Right renal cortex interstitium (tissue), 3 donors: Measurements from ENCODE around the gene C19orf44. TPM values are rescaled to one million over a fixed set of nuclear protein-coding genes. Genes with fewer than 3 reads are reported as not detected.
"Not testable (repeated sequence)": the region's sequence is repeated elsewhere in the genome, so short reads cannot be mapped to it uniquely, and the experiment has no call there.

ENCODE experiments used
- DNase-seq, 3 donors: peaks; one replicate each; pipeline ENCODE4 v3.0.0-alpha.2; 2013; ENCODE audit warnings: low read depth in 3 of 3, low spot score in 2 of 3
- polyA plus RNA-seq, 3 donors: library from polyadenylated mRNA; unstranded; fragments of 120-200 nt; gene quantifications; one replicate each; pipeline ENCODE4 v1.2.1, GENCODE V29; 2013; ENCODE audit not compliant: insufficient read length in 3 of 3

Gene C19orf44
- polyA plus RNA-seq = 10 to 100 TPM; 10.9 to 14.9 (median 13.3) TPM

DNA sequence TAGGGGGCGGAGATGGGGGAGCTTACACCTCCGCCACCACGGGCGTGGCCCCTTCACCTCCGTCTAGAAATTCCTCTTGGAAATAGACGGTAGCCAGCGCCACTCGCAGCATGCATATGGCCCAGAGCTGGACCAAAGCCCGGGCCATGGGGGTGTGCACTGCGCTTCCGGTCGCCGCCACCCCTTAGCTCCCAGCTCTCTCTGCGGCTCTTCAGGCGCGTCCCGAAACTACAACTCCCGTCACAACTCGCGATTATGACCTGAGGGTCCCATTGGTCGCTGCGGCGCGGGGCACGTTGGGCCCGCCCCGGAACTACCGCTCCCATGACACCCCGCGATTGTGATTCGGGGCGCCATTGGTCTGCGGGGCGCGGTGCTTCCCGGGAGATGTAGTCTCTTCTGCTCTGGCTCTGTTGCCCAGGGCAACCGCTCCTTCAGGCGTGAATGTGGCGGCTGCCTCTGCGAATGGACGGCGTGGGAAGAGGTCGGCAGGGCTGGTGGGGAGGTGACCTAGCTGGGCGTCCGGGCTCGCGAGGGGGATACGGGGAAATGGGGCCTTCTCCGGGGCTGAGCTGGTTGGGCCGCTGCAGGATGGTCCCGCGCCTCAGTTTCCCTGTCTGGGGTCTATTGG, at the start of gene C19orf44, which contains the start of gene CALR3:
TSS of gene C19orf44 (plus strand) at position 413 of the 631 bp plus-strand sequence. CDS start 4,399 bp downstream, outside the sequence.
TSS of gene CALR3 (minus strand) at position 186 of the 631 bp plus-strand sequence. CDS start at position 148, 38 bp downstream.
- DNase-seq = peak; percentile 90 to 98 (median 94)

DNA sequence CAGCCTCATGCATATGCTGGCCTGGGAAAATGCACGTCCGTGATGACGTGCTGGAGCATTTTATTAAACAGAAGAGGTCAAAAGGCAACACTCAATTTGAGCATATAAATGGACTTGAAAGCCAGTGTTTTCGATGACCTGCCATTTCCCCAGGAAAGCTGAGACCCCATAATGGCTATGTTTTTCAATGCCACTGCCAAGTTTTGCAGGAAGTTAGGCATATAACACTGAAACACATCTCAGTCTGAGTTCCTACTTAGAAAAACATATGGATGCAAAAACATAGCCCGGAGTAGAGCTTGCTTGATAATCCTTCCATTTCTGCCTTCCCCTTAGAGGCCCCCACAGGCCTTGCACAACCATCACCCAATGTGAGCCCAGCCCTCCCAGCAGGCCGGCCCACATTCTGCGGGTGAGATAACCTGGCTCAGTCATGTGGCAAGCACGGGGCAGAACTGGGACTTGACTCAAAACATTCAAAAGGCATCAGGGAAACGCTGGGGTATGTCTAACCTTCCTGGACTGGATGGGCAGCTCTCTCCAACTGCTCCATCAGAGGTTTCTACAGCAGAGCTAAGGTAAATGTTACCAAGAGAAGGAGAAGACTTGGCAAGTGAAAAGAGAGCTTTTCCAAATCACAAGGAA, 49.3 kb upstream of the C19orf44 start:
- no peak for DNase-seq

DNA sequence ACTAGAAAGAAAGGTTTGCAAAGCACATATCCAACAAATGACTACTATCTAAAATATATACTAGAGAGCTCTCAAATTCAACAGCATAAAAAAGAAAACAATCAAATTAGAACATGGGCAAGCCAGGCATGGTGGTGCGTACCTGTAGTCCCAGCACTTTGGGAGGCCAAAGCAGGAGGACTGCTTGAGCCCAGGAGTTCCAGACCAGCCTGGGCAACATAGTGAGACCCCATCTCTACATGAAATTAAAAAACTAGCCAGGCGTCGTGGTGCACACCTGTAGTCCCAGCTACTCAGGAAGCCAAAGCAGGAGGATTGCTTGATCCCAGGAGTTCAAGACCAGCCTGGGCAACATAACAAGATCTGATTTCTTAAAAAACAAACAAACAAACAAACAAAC, 47.3 kb upstream of the C19orf44 start:
- not testable (repeated sequence) for DNase-seq

DNA sequence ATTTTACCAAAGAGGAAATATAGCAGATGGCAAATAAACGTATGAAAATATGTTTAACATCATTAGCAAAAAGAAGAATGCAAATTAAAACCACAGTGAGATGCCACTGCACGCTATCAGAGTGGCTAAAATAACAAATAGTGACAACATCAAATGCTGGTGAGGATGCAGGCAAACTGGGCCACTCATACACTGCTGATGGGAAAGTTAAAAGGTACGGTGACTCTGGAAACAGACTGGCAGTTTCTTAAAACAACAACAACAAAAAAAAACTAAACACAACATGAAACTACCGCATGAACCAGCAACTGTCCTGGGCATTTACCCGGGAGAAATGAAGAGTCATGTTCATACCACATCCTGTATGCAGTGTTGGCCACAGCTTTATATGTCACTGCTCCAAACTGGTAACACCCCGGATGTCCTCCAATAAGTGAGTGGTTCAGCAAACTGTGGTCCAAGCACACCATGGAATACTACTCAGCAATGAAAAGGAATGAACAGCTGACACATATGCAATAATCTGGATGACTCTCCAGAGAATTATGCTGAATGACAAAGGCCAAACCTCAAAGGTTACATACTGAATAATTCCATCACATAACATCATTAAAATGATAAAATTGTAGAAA, 46.7 kb upstream of the C19orf44 start:
- no peak for DNase-seq

DNA sequence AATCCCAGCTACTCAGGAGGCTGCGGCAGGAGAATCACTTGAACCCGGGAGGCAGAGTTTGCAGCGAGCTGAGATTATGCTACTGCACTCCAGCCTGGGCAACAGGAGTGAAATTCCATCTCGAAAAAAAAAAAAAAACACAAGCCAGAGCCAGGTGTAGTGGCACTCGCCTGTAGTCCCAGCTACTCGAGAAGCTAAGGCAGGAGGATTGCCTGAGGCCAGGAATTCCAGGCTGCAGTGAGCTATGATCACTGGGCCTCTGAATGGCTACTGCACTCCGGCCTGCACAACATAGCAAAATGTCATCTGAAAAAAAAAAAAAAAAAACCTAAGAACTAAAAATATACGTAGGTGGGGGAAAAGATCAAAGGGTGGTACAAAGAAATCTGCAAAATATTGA, 43.9 kb upstream of the C19orf44 start:
- no peak for DNase-seq

DNA sequence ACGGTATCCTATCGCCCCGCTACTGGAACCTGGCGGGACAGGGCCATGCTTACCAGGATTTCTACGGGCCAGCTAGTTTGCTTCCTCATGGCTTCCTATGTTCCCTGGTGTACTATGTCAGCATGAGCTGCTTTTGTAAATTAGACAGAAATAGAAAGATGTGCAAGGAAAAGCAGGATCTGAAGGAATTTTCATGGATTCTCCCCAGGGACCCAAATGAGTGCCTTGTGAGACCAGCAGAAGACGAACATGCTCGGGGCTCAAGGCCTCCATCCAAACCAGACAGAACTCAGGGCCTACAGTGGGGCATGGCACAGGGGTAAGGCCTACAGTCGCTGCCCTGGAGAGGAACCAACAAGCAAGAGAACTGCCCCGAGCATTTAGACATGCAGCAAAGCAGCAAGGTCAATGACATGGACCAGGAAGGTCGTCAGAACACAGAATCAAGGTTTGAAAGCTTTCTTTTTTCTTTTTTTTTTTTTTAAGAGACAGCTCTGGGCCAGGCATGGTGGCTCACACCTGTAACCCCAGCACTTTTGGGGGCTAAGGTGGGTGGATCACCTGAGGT, 41.8 kb upstream of the C19orf44 start:
- DNase-seq = no peak

DNA sequence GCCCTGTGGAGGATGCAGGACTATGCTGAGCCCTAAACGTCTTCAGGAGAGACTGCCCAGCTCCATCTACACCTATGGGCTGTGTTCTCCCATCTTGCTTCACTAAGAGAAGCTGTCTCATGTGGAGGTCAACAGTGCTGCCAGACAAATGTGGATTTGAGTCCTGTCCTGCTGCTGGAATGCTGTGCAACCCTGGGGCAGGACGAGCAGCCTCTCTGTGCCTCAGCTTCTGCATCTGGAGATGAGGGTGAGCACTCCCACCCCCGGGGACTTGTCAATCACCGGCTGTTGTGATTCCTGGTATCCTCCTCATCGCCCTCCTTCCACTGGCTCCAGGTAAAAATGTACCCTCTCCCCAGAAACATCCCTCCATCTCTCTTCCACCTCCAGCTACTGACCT, 40.7 kb upstream of the C19orf44 start:
- DNase-seq = no peak

DNA sequence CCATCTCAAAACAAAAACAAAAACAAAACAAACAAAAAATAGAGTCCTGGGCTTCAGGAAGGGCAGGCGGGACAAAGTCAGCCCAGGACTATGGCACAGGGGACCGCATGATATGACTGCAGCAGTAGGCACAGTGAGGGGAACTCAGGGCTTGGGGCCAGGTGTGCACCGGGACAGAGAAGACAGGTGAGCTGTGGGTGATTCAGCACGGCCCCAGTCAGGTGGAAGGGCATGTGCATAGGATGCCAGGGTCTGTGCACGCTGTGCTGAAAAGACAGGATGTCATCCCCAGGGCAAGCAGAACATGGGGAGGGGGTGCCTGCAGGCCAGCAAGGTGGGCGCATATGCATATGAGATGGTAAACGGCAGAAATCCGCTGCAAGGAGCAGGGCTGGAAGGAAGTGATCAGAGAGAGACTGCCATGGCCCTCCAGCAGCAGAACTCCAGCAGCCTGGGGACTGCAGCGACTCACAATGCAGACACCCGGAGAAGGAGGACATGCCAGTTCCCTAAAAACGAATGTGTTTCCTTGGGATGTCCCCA, 39.5 kb upstream of the C19orf44 start:
- no peak for DNase-seq

DNA sequence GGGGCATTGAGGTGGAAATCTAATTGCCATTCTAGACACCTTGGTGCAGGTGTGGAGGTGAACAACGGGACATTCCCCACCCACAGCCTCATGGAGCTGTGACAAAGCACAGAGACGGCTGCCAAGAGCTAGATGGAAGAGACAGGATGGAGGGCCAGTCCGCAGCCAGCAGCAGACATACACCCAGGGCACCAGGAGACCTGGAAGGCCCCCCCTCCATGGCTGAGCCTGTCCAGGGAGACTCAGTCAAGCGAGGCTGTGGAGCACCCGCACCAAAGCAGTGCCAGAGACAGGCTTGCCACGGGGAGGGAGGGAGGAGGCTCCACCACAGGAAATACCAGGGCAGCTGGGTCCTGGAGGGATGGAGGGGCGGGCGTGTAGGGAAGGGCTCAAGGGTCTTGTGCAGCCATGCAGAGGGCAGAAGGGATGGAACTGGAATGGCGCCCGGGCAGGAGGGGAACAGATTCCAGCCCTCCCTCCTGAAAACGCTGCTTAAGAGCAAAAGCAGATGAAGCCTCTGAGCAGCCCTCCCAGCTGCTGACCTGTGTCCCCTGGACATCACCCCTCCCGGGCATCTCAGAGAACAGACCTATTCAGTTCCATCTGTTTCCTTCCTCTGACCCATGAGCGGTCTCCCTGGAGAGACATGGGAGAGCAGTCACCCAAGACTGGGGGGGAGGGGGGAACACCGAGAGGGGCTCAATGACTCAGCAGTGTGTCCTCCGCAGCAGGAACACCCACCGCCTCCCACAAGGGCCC, 38.8 kb upstream of the C19orf44 start:
- DNase-seq = no peak

DNA sequence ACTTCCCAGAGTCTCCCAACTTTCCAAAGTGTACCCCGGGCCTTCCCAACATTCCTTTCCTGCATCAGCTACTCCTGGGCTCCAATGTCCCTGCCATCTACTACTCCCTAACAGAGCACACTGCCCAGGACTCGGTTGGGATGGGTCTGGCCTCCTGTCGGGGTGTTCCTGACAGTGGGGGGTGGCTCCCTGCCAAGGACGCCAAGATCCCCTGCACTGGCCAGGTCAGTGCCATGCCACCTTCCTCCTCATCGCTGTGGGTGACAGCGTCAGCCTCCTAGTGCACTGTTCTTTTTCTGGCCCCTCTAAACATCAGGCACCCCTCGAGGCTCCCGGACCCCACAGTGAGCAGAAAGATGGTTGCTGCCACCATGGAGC, 38.3 kb upstream of the C19orf44 start:
- no peak for DNase-seq

DNA sequence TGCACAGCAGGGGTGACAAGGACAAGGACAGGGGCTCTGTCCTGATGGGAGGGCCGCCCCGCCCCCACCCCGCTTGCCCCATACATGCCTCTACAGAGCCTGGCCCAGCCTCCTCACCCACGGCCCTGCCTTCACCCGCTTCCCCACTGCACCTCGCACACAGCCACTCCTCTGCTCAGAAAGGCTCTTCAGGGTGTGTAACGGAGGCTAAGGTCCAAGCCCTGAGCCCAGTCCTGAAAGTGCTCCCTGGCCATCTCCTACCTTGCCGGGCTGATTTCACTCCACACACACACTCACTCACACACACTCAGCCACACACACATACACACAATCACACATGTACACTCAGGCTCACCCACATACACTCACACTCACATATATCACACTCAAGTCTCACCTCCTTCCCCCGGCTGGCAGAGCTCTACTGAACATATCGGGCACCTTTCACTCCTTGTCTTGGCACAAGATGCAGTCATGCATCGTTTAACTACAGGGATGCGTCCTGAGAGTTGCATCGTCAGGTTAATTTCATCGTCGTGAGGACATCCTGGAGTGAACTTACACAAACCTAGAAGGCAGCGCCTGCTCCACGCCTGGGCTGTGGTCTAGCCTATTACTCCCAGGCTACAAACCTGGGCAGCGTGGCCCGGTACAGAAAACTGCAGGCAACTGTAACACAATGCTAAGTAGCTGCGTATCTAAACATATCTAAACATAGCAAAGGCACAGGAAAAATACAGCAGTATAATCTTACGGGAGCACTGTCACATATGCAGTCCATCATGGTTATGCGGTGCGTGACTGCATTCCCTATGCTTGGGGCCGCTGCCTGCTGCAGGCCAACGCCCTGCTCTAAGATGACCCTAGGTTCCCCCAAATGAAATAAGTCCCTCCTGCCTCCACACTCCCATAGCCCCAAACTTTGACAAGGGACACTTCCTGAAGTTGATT, 37.5 kb upstream of the C19orf44 start:
- DNase-seq = no peak

DNA sequence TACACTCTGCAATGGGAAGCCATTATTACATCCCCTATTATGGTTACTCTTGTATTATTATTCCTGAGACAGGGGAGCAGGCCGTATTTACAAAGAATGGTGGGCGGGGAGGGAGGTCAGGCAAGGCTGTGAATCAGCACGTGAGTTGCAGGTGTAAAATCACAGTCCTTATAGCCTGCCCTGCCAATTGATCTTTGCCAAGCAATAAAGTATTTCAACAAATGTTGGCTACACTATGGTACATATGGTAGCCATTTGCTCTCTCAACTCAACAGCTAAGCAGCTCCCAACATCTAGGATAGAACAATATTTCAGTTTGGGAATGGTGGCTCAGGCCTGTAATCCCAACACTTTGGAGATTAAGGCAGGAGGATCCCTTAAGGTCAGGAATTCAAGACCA, 36.5 kb upstream of the C19orf44 start:
- DNase-seq = no peak

DNA sequence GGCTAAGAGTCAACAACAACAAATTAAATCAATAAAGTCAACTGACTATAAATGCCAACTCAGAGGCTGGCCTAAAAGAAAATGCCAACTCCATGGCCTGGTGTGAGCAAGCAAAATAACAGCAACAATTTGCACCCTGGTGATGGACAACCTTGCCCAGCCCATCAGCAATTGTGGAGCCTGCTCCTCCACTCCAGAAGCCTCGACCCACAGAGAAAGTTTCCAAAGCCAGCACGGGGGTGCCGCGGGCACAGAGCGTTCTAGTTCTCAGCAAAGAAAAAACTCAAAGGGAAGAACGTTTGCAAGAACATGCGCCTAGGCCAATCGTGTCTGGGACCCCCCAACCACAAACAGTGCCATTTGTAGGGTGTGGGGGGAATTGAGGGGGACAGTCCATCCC, 35.7 kb upstream of the C19orf44 start:
- DNase-seq = no peak

DNA sequence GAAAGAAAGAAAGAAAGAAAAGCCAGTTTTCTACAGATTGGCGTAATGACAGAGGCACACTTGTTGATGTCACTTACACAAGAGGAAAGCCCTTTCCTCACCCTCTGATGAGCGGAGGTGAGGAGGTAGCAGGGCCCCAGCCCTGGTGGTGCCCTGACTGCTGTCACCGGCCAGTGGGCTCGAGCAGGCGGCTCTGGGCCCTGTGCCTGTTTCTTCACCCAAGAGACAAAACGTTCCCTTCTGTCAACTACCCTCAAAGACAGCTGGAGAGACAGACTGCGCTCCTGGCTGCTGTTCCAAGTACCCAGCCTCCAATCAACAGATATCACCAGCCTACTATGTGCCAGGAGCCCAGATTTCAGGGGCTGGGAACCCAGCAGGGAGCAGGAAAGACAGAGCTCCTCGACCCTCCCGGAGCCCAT, 34.6 kb upstream of the C19orf44 start:
- DNase-seq = no peak

DNA sequence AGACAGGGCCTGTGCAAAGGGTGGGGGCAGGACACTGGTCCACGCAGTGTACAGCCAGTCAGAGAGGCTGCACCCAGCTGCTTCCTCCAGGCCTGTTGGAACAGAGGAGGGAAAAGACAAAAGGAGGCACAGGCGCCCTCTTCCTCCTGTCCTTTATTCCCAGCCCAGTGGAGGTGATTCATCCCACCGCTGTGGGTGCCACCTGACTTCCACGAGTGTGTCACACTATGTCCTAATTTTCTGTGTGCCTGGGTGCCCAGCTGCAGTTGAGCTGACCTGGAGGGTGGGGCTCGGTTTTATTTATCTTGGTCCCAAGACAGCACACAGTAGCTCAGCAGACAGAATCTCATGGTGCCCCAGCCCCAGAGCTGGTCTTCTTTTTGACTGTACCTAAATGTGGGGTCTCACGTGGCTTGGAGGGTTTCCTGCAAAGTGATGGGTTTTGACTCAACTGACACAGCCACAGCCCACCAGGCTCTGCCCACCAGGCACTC, 33.4 kb upstream of the C19orf44 start:
- DNase-seq = no peak

DNA sequence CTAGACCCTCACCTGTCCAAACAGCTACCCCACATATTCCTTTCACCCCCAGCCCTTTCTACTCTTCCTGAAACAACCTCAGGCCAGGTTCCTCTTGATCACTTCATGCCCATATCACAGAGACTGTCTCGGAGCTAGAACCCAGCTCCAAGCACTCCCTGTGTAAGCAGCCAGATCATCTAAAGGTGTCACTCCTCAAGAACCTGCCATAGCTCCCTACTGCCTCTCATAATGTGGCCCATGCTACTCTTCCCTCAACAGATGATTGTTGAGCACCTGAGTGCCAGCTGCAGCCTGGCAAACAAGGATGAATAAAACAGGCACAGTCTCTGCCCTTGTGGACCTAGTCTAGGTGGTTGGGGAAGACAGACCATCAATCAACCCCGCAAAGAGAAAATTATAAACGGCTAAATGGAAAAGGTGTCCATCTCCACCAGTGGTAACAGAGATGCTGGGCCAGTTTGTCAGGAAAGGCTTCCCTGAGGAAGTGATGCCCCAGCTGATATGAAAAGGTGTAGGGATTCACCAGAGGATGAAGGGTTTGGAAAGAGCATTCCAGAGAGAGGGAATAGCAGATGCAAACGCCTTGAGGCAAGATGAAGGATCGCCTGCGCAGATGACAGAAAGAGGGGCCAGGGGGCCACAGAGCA, 32.7 kb upstream of the C19orf44 start:
- DNase-seq = no peak

DNA sequence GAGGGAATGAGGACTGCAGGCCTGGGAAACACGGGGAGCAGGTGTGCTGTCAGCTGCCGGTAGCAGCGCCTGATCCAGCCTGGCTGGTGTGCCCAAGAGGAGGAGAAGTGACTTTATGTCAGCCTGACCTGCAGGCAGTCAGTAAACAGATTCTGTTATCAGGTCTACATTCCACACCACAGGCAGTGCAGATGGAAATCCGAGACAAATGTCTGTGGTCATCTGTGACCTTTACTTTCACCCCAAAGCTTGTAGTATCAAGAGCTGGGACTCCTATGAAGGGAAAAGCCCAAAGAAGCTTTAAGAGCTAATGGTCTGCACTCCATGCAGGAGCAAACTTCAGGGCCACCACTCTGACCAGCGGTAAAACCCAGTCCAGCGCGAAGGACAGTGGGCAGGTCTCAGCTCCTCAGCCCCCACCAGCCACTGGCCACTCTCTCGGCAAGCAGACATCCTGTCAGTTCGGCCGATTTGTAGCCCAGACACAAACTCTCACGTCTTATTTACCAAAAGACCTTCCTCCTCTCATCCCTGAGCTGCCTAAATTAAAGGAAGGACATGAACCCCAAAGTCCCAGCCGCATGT, 32.1 kb upstream of the C19orf44 start:
- no peak for DNase-seq

DNA sequence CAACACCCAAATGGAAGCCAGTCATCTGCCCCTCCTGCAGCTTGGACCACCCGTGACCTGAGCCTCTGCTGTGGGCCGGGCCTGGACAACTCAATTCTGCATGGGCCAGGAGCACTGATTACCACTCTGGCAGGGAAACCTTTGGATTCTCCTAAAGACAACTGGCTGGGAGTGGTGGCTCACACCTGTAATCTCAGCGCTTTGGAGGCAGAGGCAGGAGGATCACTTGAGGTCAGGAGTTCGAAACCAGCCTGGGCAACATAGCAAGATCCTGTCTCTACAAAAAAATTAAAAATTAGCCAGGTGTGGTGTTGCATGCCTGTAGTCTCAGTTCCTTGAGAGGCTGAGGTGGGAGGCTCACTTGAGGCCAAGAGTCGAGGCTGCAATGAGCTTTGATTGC, 31.0 kb upstream of the C19orf44 start:
- no peak for DNase-seq
